NCI-H1694 treated with DMSO at 0.1 percent for 48 hours (cell line): ENCODE measurements around the gene AHNAK2.
"Not testable (repeated sequence)": the region's sequence is repeated elsewhere in the genome, so short reads cannot be mapped to it uniquely, and the experiment has no call there.

ENCODE experiments used
- DNase-seq: peaks from one replicate; lab custom pipeline; 2025; lab: John Stamatoyannopoulos, UW

The AHNAK2 gene

GRCh38 chr14:104898870-104899510 is 79.2 kb downstream of the AHNAK2 start:
- DNase-seq = no peak

GRCh38 chr14:104898195-104898558 is 80.0 kb downstream of the AHNAK2 start:
- no peak for DNase-seq

- DNase-seq = no peak
Measured at GRCh38 chr14:104897330-104898194, 80.6 kb downstream of the AHNAK2 start.

- DNase-seq = no peak
Measured at GRCh38 chr14:104895786-104896661, 82.2 kb downstream of the AHNAK2 start.

GRCh38 chr14:104895207-104895785 is 82.9 kb downstream of the AHNAK2 start:
- no peak for DNase-seq

GRCh38 chr14:104894331-104895206 is 83.6 kb downstream of the AHNAK2 start:
- no peak for DNase-seq

- DNase-seq = no peak
Measured at GRCh38 chr14:104893435-104894207, 84.6 kb downstream of the AHNAK2 start.

GRCh38 chr14:104892531-104893434 is 85.4 kb downstream of the AHNAK2 start:
- no peak for DNase-seq

GRCh38 chr14:104891664-104892530 is 86.3 kb downstream of the AHNAK2 start:
- no peak for DNase-seq

GRCh38 chr14:104891121-104891551 is 87.0 kb downstream of the AHNAK2 start:
- no peak for DNase-seq

- DNase-seq = not testable (repeated sequence)
Measured at GRCh38 chr14:104890292-104890691, 87.9 kb downstream of the AHNAK2 start.

GRCh38 chr14:104889375-104889757 is 88.8 kb downstream of the AHNAK2 start:
- DNase-seq = no peak

GRCh38 chr14:104888489-104889374 is 89.4 kb downstream of the AHNAK2 start:
- no peak for DNase-seq

- DNase-seq = no peak
Measured at GRCh38 chr14:104887623-104888488, 90.3 kb downstream of the AHNAK2 start.
